ENCODE results near the gene TRPC6.

DNA sequence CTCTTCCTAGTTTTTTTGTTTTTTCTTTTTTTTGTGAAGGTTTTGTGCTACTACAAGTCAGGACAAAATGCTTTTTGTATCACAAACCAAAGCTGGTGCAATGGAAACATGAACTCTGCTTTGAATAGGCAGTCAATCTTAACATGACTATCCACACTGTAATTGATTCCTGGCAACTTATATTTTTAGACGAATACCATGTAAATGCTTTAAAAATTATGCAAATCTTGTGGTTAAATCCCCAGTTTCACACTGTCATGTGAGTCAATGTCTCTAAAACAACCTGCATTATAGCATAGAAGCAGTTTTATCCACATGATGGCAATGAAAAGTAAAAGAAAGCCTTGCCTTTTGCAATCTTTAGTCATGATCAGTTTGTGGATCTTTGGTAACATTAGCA, 8.9 kb downstream of the TRPC6 start:
- no peak for TF ChIP-seq EZH2 (IDR thresholded peaks at IDR 0.05; ENCODE audit: borderline replicate concordance, low read length)
- TF ChIP-seq, protein P1, sequence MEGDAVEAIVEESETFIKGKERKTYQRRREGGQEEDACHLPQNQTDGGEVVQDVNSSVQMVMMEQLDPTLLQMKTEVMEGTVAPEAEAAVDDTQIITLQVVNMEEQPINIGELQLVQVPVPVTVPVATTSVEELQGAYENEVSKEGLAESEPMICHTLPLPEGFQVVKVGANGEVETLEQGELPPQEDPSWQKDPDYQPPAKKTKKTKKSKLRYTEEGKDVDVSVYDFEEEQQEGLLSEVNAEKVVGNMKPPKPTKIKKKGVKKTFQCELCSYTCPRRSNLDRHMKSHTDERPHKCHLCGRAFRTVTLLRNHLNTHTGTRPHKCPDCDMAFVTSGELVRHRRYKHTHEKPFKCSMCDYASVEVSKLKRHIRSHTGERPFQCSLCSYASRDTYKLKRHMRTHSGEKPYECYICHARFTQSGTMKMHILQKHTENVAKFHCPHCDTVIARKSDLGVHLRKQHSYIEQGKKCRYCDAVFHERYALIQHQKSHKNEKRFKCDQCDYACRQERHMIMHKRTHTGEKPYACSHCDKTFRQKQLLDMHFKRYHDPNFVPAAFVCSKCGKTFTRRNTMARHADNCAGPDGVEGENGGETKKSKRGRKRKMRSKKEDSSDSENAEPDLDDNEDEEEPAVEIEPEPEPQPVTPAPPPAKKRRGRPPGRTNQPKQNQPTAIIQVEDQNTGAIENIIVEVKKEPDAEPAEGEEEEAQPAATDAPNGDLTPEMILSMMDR (IDR thresholded peaks at IDR 0.05; ENCODE audit: low read length): no peak

Data from OCI-LY1 (cell line).